ENCODE results near the gene ADAM33. TPM values are rescaled to one million over a fixed set of nuclear protein-coding genes. Genes with fewer than 3 reads are reported as not detected.

ADAM33 gene
- total RNA-seq, 2 experiments from 2014 or later: not detected

- no peaks in the 10 kb centered on the region for H3K27me3 ChIP-seq (ENCODE audit: control insufficient read depth in 1 of 2, insufficient read depth in 2 of 2, low read length in 2 of 2)
- ATAC-seq (ENCODE audit: poor library complexity) (no peak), DNase-seq (no peak)
- ChIA-PET POLR2A (no interaction called here), CTCF (no interaction called here)
- TF ChIP-seq, protein P1, sequence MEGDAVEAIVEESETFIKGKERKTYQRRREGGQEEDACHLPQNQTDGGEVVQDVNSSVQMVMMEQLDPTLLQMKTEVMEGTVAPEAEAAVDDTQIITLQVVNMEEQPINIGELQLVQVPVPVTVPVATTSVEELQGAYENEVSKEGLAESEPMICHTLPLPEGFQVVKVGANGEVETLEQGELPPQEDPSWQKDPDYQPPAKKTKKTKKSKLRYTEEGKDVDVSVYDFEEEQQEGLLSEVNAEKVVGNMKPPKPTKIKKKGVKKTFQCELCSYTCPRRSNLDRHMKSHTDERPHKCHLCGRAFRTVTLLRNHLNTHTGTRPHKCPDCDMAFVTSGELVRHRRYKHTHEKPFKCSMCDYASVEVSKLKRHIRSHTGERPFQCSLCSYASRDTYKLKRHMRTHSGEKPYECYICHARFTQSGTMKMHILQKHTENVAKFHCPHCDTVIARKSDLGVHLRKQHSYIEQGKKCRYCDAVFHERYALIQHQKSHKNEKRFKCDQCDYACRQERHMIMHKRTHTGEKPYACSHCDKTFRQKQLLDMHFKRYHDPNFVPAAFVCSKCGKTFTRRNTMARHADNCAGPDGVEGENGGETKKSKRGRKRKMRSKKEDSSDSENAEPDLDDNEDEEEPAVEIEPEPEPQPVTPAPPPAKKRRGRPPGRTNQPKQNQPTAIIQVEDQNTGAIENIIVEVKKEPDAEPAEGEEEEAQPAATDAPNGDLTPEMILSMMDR (IDR thresholded peaks at IDR 0.05): no peak
- H3K9me3 ChIP-seq (ENCODE audit: control insufficient read depth in 1 of 2, insufficient read depth in 1 of 2, low read length in 2 of 2): peaks cover 0 to 14% of the 10 kb centered on the region in 2 experiments
- H3K36me3 ChIP-seq (ENCODE audit: insufficient read depth, low read length): peaks cover 3% of the 10 kb centered on the region
- H3K4me1 ChIP-seq (ENCODE audit: insufficient read depth, low read length): peaks cover 9% of the 10 kb centered on the region
- H3K27ac ChIP-seq (ENCODE audit: low read depth in 1 of 2, low read length in 2 of 2): no peak overlapping the region
- intact Hi-C loops (cut with DNase I, micrococcal nuclease): no loop called here
- H3K4me3 ChIP-seq (ENCODE audit: low read length): no peak overlapping the region
- H3K4me1 Mint-ChIP-seq (ENCODE audit: low read depth): no peaks in the 10 kb centered on the region
- H3K4me3 Mint-ChIP-seq: no peak overlapping the region
- peaks cover 24% of the 10 kb centered on the region for H3K36me3 Mint-ChIP-seq (ENCODE audit: low read depth)
- H3K9me3 Mint-ChIP-seq: no peaks in the 10 kb centered on the region
- no peak overlapping the region for H3K27ac Mint-ChIP-seq
- peaks cover under 1% of the 10 kb centered on the region for H3K27me3 Mint-ChIP-seq
These were observed 29.6 kb downstream of the ADAM33 start for GRCh38 chr20:3652221-3652620.

DNA sequence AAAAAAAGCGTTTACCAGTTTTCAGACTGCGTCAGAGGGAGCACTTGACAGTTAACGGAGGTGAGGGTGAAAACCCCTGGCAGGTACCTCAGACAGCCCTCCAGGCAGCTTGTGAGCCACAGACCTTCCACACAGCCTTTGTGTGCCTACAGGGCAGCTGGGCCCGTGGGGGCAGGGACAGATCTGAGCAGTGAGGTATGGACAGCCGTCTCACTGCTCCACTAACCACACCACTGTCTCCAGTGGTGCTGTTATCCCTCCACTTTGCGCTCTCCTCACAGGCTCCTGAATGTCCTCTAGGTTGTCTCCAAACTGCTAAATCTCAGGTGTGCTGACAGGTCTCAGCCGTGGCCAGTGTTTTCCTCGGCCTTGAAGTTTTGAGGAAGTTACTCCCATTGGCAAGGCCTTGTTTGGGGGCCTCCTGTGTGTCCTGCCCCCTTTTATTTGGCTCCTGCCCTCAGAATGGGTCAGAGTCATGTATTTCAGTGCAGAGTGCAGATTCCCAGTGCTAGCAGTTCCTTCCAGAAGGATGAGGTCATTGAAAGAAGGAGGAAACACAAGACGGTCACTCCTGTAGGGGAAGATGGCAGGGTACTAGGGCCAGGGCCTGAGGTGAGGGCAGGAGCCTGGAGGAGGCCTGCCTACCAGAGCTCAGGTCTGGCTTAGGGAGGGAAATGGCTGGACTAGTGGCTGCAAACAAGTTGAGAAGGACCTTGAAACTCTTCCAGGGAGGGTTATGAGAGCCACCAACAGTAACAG lies 30.4 kb downstream of the ADAM33 start:
- TF ChIP-seq, protein P1 (IDR thresholded peaks at IDR 0.05): no peak
- H3K9me3 ChIP-seq (ENCODE audit: control insufficient read depth in 1 of 2, insufficient read depth in 1 of 2, low read length in 2 of 2): peaks cover 0 to 14% of the 10 kb centered on the region in 2 experiments
- no peak overlapping the region for H3K4me3 Mint-ChIP-seq
- H3K4me1 Mint-ChIP-seq (ENCODE audit: low read depth): no peaks in the 10 kb centered on the region
- intact Hi-C loops (cut with DNase I, micrococcal nuclease): no loop called here
- peaks cover 3% of the 10 kb centered on the region for H3K36me3 ChIP-seq (ENCODE audit: insufficient read depth, low read length)
- ATAC-seq (ENCODE audit: poor library complexity): no peak
- peaks cover 9% of the 10 kb centered on the region for H3K4me1 ChIP-seq (ENCODE audit: insufficient read depth, low read length)
- no peaks in the 10 kb centered on the region for H3K9me3 Mint-ChIP-seq
- H3K27me3 Mint-ChIP-seq: no peaks in the 10 kb centered on the region
- no peak overlapping the region for H3K27ac Mint-ChIP-seq
- no peak overlapping the region for H3K27ac ChIP-seq (ENCODE audit: low read depth in 1 of 2, low read length in 2 of 2)
- POLR2A ChIA-PET: no interaction called here
- CTCF ChIA-PET: no interaction called here
- no peak overlapping the region for H3K4me3 ChIP-seq (ENCODE audit: low read length)
- peaks cover 31% of the 10 kb centered on the region for H3K36me3 Mint-ChIP-seq (ENCODE audit: low read depth)
- no peaks in the 10 kb centered on the region for H3K27me3 ChIP-seq (ENCODE audit: control insufficient read depth in 1 of 2, insufficient read depth in 2 of 2, low read length in 2 of 2)
- DNase-seq: no peak

- H3K36me3 ChIP-seq (ENCODE audit: insufficient read depth, low read length): peaks cover 12% of the 10 kb centered on the region
- no peak overlapping the region for H3K27ac ChIP-seq (ENCODE audit: low read depth in 1 of 2, low read length in 2 of 2)
- no peak overlapping the region for H3K4me3 Mint-ChIP-seq
- peaks cover 52% of the 10 kb centered on the region for H3K36me3 Mint-ChIP-seq (ENCODE audit: low read depth)
- no peaks in the 10 kb centered on the region for H3K27me3 ChIP-seq (ENCODE audit: control insufficient read depth in 1 of 2, insufficient read depth in 2 of 2, low read length in 2 of 2)
- peaks cover 9% of the 10 kb centered on the region for H3K4me1 ChIP-seq (ENCODE audit: insufficient read depth, low read length)
- DNase-seq (no peak), ATAC-seq (ENCODE audit: poor library complexity) (no peak)
- no peak overlapping the region for H3K4me3 ChIP-seq (ENCODE audit: low read length)
- peaks cover 0 to 7% of the 10 kb centered on the region in 2 experiments for H3K9me3 ChIP-seq (ENCODE audit: control insufficient read depth in 1 of 2, insufficient read depth in 1 of 2, low read length in 2 of 2)
- TF ChIP-seq, protein P1 (IDR thresholded peaks at IDR 0.05): no peak
- intact Hi-C loops (cut with DNase I, micrococcal nuclease): no loop called here
- ChIA-PET POLR2A (no interaction called here), CTCF (no interaction called here)
- H3K27me3 Mint-ChIP-seq: no peaks in the 10 kb centered on the region
- no peaks in the 10 kb centered on the region for H3K4me1 Mint-ChIP-seq (ENCODE audit: low read depth)
- H3K27ac Mint-ChIP-seq: no peak overlapping the region
- no peaks in the 10 kb centered on the region for H3K9me3 Mint-ChIP-seq
These were observed 32.9 kb downstream of the ADAM33 start for GRCh38 chr20:3648951-3649350.
